Nephron (organoid): ENCODE measurements around the gene GALNT11.
A peak's percentile ranks its signal among the peaks of the same experiment; 100 is the strongest.

ENCODE experiments used
- H3K27ac Mint-ChIP-seq, 3 experiments: 2 replicates each; pipeline ENCODE4 v1.8.0; 2020; ENCODE audit warnings: mixed read lengths in 3 of 3, mild to moderate bottlenecking in 2 of 3, moderate library complexity in 1 of 3
- H3K27me3 Mint-ChIP-seq: 2 replicates; pipeline ENCODE4 v1.8.0; 2021; ENCODE audit warnings: low read depth, mild to moderate bottlenecking, moderate library complexity, mixed read lengths
- H3K36me3 Mint-ChIP-seq: 2 replicates; pipeline ENCODE4 v1.8.0; 2020; ENCODE audit warnings: low read depth, mixed read lengths
- H3K4me1 Mint-ChIP-seq: 2 replicates; pipeline ENCODE4 v1.8.0; 2020; ENCODE audit warnings: mixed read lengths
- H3K4me3 Mint-ChIP-seq, 3 experiments: 2 replicates each; pipeline ENCODE4 v1.8.0; 2020; ENCODE audit warnings: mild to moderate bottlenecking in 3 of 3, mixed read lengths in 3 of 3, moderate library complexity in 2 of 3
- H3K9me3 Mint-ChIP-seq: 2 replicates; pipeline ENCODE4 v1.8.0; 2020; ENCODE audit warnings: mixed read lengths
- CTCF ChIP-seq, 3 experiments: fragments of 200-600 bp; sonication (generic); IDR thresholded peaks; one replicate each; pipeline ENCODE4 v1.5.0; 2021; ENCODE audit warnings: antibody characterized with exemption in 3 of 3; ENCODE audit not compliant: unreplicated experiment in 3 of 3

The GALNT11 gene

GRCh38 chr7:152136686-152137085, 111.2 kb downstream of the GALNT11 start:
- Mint-ChIP-seq H3K36me3 (peaks cover 70% of the 10 kb centered on the region), H3K4me3 (peak overlapping the region in 2 of 3 experiments; percentile 0 to 17), H3K9me3 (no peaks in the 10 kb centered on the region), H3K27ac (peak overlapping the region; percentile 74 to 89 (median 83)), H3K4me1 (peaks cover 10% of the 10 kb centered on the region), H3K27me3 (no peaks in the 10 kb centered on the region)
- no peak for TF ChIP-seq CTCF (IDR thresholded peaks at IDR 0.05; ENCODE audit: unreplicated experiment in 3 of 3)

- peaks cover 10% of the 10 kb centered on the region for H3K4me1 Mint-ChIP-seq
- TF ChIP-seq CTCF (IDR thresholded peaks at IDR 0.05; ENCODE audit: unreplicated experiment in 3 of 3), result no peak
- peaks cover 73% of the 10 kb centered on the region for H3K36me3 Mint-ChIP-seq
- H3K4me3 Mint-ChIP-seq, result no peak overlapping the region
- H3K27me3 Mint-ChIP-seq, result no peaks in the 10 kb centered on the region
- no peaks in the 10 kb centered on the region for H3K9me3 Mint-ChIP-seq
- peak overlapping the region; percentile 74 to 89 (median 83) for H3K27ac Mint-ChIP-seq
Observed at GRCh38 chr7:152137476-152138025, 112.1 kb downstream of the GALNT11 start.

GRCh38 chr7:152140067-152140466, 114.6 kb downstream of the GALNT11 start:
- no peak for TF ChIP-seq CTCF (IDR thresholded peaks at IDR 0.05; ENCODE audit: unreplicated experiment in 3 of 3)
- peaks cover 10% of the 10 kb centered on the region for H3K4me1 Mint-ChIP-seq
- H3K27me3 Mint-ChIP-seq, result no peaks in the 10 kb centered on the region
- no peak overlapping the region for H3K4me3 Mint-ChIP-seq
- no peak overlapping the region for H3K27ac Mint-ChIP-seq
- H3K9me3 Mint-ChIP-seq, result no peaks in the 10 kb centered on the region
- peaks cover 81% of the 10 kb centered on the region for H3K36me3 Mint-ChIP-seq

GRCh38 chr7:152140560-152140959, 115.1 kb downstream of the GALNT11 start:
- no peak for TF ChIP-seq CTCF (IDR thresholded peaks at IDR 0.05; ENCODE audit: unreplicated experiment in 3 of 3)
- H3K4me1 Mint-ChIP-seq, result peaks cover 10% of the 10 kb centered on the region
- H3K27ac Mint-ChIP-seq, result no peak overlapping the region
- H3K36me3 Mint-ChIP-seq, result peaks cover 86% of the 10 kb centered on the region
- H3K27me3 Mint-ChIP-seq, result no peaks in the 10 kb centered on the region
- H3K9me3 Mint-ChIP-seq, result no peaks in the 10 kb centered on the region
- no peak overlapping the region for H3K4me3 Mint-ChIP-seq

GRCh38 chr7:152142976-152143595, 117.6 kb downstream of the GALNT11 start:
- Mint-ChIP-seq H3K27me3 (no peaks in the 10 kb centered on the region), H3K36me3 (peaks cover 89% of the 10 kb centered on the region), H3K4me3 (no peak overlapping the region), H3K9me3 (no peaks in the 10 kb centered on the region), H3K27ac (peak overlapping the region in 1 of 3 experiments; percentile 3), H3K4me1 (no peaks in the 10 kb centered on the region)
- TF ChIP-seq CTCF (IDR thresholded peaks at IDR 0.05; ENCODE audit: unreplicated experiment in 3 of 3), result no peak
